IgD-negative memory B cell (primary cell): ENCODE data around the gene BCL7B. TPM values are rescaled to one million over a fixed set of nuclear protein-coding genes. Genes with fewer than 3 reads are reported as not detected.
A peak's percentile ranks its signal among the peaks of the same experiment; 100 is the strongest.
"Not testable (repeated sequence)": the region's sequence is repeated elsewhere in the genome, so short reads cannot be mapped to it uniquely, and the experiment has no call there.

Experiments used
- H3K27ac Mint-ChIP-seq, 3 donors: one replicate each; pipeline ENCODE4 v1.8.0; 2020 to 2022; ENCODE audit warnings: mild to moderate bottlenecking in 3 of 3, mixed read lengths in 3 of 3, moderate library complexity in 1 of 3
- H3K27me3 Mint-ChIP-seq: one replicate; pipeline ENCODE4 v1.8.0; 2021; ENCODE audit warnings: mixed read lengths
- H3K36me3 Mint-ChIP-seq: one replicate; pipeline ENCODE4 v1.8.0; 2020; ENCODE audit warnings: mild to moderate bottlenecking, mixed read lengths
- H3K4me1 Mint-ChIP-seq, 3 donors: one replicate each; pipeline ENCODE4 v1.8.0; 2020 to 2022; ENCODE audit warnings: mixed read lengths in 3 of 3, mild to moderate bottlenecking in 1 of 3
- H3K4me3 Mint-ChIP-seq, 4 donors: one replicate each; pipeline ENCODE4 v1.8.0; 2020 to 2022; ENCODE audit warnings: mild to moderate bottlenecking in 4 of 4, mixed read lengths in 4 of 4, moderate library complexity in 3 of 4
- H3K9me3 Mint-ChIP-seq, 3 donors: one replicate each; pipeline ENCODE4 v1.8.0; 2020 to 2021; ENCODE audit warnings: mixed read lengths in 3 of 3, mild to moderate bottlenecking in 1 of 3
- polyA plus RNA-seq: library from polyadenylated mRNA; unstranded; fragments of 300-500 nt; fragmentation: Illumina TruSeq; gene quantifications from one replicate; pipeline ENCODE4 v1.2.3, GENCODE V29; 2021

Gene BCL7B
- polyA plus RNA-seq, 1 donor from 2014 or later = 78.5 TPM

DNA sequence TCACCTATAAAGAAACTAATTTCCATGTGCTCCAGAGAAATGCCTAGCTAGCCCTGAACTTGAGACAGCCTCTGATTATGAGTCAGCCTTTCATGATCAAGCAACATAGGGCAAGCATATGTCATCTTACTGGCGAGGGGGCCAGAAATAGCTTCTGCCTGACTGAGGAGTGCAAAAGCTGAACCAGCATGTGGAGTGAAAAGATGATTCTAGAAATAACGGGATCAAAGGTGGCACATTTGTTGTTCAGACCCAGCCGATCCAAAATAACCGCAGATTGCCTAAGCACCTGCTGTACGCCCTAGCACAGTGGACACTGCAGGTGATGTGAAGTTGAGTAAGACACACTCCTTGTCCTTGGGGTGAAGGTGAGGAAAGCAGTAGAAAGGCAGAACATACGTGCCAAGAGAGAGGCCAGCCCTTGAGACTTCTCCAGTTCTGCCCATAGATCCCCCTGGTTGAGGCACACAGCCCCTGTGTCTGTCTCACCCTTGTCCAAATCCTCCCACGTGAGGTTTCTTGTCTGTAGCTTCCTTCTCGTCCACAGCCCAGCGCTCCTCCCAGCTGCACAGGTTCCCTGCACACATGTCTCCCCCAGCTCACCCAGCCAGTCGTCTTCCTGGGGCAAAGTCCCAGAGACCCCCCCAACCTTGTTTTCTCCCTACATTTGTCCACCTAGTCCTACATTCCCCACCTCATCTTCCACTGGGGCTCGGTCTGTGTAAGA is 2.8 kb upstream of the BCL7B start:
- Mint-ChIP-seq H3K4me1 (peaks cover 14 to 24% (median 15%) of the 10 kb centered on the region in 3 donors), H3K36me3 (no peaks in the 10 kb centered on the region), H3K9me3 (no peaks in the 10 kb centered on the region), H3K27me3 (peaks cover 2% of the 10 kb centered on the region), H3K27ac (peak overlapping the region in 2 of 3 donors; percentile 64 to 69), H3K4me3 (peak overlapping the region in 2 of 4 donors; percentile 51 to 63)

DNA sequence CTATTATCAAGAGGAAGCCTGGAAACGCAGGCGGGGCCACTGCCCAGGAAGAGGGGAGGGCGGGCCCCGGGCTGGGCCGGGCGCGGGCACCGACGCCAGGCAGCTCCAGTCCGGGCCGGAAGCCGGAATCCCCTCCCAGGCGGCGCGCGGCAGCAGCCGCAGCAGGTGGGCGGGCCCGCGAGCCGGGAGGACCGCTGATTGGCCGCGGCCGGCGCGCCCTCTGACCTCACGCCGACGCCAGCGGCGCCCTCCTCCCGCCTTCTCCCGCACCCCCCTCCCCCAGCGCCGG is 438 bp downstream of the BCL7B start:
- Mint-ChIP-seq H3K9me3 (no peaks in the 10 kb centered on the region), H3K4me3 (peak overlapping the region; percentile 86 to 94 (median 92)), H3K27ac (peak overlapping the region; percentile 84 to 96 (median 90)), H3K4me1 (peaks cover 17 to 30% (median 19%) of the 10 kb centered on the region in 3 donors), H3K27me3 (peaks cover 2% of the 10 kb centered on the region), H3K36me3 (peaks cover 2% of the 10 kb centered on the region)

- peak overlapping the region; percentile 86 to 94 (median 92) for H3K4me3 Mint-ChIP-seq
- peaks cover 17 to 29% (median 19%) of the 10 kb centered on the region in 3 donors for H3K4me1 Mint-ChIP-seq
- H3K27ac Mint-ChIP-seq = peak overlapping the region; percentile 76 to 90 (median 84)
- H3K36me3 Mint-ChIP-seq = peaks cover 2% of the 10 kb centered on the region
- H3K9me3 Mint-ChIP-seq = no peaks in the 10 kb centered on the region
- H3K27me3 Mint-ChIP-seq = peaks cover 2% of the 10 kb centered on the region
Observed at GRCh38 chr7:73556208-73557107, 1.0 kb downstream of the BCL7B start.

GRCh38 chr7:73555411-73555982 is 2.0 kb downstream of the BCL7B start:
- peaks cover 2% of the 10 kb centered on the region for H3K27me3 Mint-ChIP-seq

GRCh38 chr7:73550093-73550492 is 7.4 kb downstream of the BCL7B start:
- not testable (repeated sequence) for H3K9me3 Mint-ChIP-seq, H3K36me3 Mint-ChIP-seq, H3K27me3 Mint-ChIP-seq, H3K27ac Mint-ChIP-seq, H3K4me3 Mint-ChIP-seq
- H3K4me1 Mint-ChIP-seq = peaks cover 4 to 18% (median 11%) of the 10 kb centered on the region in 3 donors

More at GRCh38 chr7:73555411-73555982, 2.0 kb downstream of the BCL7B start:
- no peaks in the 10 kb centered on the region for H3K9me3 Mint-ChIP-seq
- H3K4me1 Mint-ChIP-seq = peaks cover 17 to 28% (median 19%) of the 10 kb centered on the region in 3 donors
- peak overlapping the region; percentile 86 to 94 (median 92) for H3K4me3 Mint-ChIP-seq
- peak overlapping the region; percentile 18 to 88 (median 84) for H3K27ac Mint-ChIP-seq
- peaks cover 2% of the 10 kb centered on the region for H3K36me3 Mint-ChIP-seq

DNA sequence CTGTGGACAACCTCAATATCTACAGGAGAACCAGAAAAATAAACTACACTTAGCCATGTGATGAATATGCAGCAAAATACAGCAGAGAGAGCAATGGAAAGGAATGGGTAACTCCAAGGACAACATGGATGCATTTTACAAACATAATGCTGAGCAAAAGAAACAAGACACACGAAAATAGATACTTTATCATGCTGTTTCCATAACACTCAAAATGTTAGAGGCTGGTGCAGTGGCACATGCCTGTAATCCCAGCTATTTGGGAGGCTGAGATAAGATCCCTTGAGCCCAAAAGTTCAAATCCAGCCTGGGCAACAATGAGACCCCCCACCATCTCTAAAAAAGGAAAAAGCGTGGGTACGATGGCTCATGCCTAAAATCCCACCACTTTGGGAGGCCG is 8.3 kb downstream of the BCL7B start:
- no peak overlapping the region for H3K4me3 Mint-ChIP-seq
- H3K27me3 Mint-ChIP-seq = no peaks in the 10 kb centered on the region
- H3K4me1 Mint-ChIP-seq = peaks cover 4 to 15% (median 11%) of the 10 kb centered on the region in 3 donors
- H3K9me3 Mint-ChIP-seq = no peaks in the 10 kb centered on the region
- H3K36me3 Mint-ChIP-seq = peaks cover 2% of the 10 kb centered on the region
- no peak overlapping the region for H3K27ac Mint-ChIP-seq

- no peaks in the 10 kb centered on the region for H3K9me3 Mint-ChIP-seq
- H3K4me1 Mint-ChIP-seq = peaks cover 4 to 16% (median 11%) of the 10 kb centered on the region in 3 donors
- no peak overlapping the region for H3K4me3 Mint-ChIP-seq
- H3K27me3 Mint-ChIP-seq = no peaks in the 10 kb centered on the region
- no peaks in the 10 kb centered on the region for H3K36me3 Mint-ChIP-seq
- peak overlapping the region in 1 of 3 donors; percentile 86 for H3K27ac Mint-ChIP-seq
Observed at GRCh38 chr7:73547841-73548240, 9.6 kb downstream of the BCL7B start.

DNA sequence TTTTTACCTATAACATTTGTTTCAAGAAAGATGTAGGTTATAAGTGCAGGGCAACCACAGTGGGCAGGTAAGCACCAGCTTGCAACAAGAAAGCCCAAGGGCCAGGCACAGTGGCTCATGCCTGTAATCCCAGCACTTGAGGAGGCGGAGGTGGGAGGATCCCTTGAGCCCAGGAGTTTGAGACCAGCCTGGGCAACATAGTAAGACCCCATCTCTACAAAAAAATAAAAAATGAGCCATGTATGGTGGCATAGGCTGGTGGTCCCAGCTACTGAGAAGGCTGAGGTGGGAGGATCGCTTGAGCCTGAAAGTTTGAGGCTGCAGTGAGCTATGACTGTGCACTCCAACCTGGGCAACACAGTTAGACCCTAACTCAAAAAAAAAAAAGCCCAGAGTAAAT is 12.8 kb downstream of the BCL7B start:
- peaks cover 2% of the 10 kb centered on the region for H3K36me3 Mint-ChIP-seq
- H3K27me3 Mint-ChIP-seq = no peaks in the 10 kb centered on the region
- H3K4me1 Mint-ChIP-seq = peaks cover 4 to 14% (median 10%) of the 10 kb centered on the region in 3 donors
- H3K27ac Mint-ChIP-seq = no peak overlapping the region
- H3K9me3 Mint-ChIP-seq = no peaks in the 10 kb centered on the region
- no peak overlapping the region for H3K4me3 Mint-ChIP-seq

DNA sequence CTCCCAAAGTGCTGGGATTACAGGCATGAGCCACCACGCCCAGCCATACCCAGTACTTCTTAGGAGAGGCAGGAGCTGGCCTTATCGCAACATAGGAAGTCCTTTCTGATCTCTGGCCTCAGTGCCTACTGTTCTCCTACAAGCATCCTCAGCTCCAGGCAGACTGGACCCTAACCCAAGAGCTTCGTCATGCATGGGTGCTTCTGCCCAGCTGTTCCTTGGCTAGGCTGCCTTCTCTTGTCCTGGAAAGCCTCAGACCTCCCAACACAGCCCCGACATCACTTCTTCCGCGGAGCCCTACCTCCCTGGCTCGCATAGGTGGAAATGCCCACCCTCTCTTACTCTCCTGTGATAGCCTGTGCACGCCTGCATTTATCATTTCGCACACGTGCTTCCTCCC is 15.8 kb downstream of the BCL7B start:
- Mint-ChIP-seq H3K4me3 (peak overlapping the region in 1 of 4 donors; percentile 67), H3K27ac (no peak overlapping the region), H3K27me3 (no peaks in the 10 kb centered on the region)

DNA sequence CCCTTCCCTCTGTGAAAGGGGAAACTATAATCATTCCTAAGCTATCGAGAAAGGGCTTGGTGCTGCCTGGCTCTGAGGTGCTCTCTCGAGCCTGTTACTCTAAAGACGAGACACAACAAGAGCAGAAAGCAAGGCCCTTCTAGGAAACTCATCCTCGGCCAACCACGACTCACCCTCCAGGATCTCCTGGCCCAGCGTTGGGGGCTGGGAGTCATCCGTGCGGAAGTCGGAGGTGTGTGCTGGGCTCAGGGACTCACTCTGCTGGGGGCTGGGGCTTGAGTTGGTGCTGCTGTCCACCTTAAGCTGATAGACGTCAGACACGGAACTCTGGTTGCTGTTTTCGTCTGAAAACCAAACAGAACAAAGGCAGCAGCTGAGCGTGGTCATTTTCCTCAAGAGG is 17.8 kb downstream of the BCL7B start:
- Mint-ChIP-seq H3K9me3 (no peaks in the 10 kb centered on the region), H3K4me1 (peaks cover 0 to 6% (median 3%) of the 10 kb centered on the region in 3 donors), H3K27me3 (no peaks in the 10 kb centered on the region), H3K36me3 (peaks cover 4% of the 10 kb centered on the region), H3K4me3 (no peak overlapping the region), H3K27ac (no peak overlapping the region)

More for the DNA sequence above, 15.8 kb downstream of the BCL7B start:
- H3K36me3 Mint-ChIP-seq = peaks cover 3% of the 10 kb centered on the region
- H3K9me3 Mint-ChIP-seq = no peaks in the 10 kb centered on the region
- peaks cover 0 to 7% (median 6%) of the 10 kb centered on the region in 3 donors for H3K4me1 Mint-ChIP-seq

DNA sequence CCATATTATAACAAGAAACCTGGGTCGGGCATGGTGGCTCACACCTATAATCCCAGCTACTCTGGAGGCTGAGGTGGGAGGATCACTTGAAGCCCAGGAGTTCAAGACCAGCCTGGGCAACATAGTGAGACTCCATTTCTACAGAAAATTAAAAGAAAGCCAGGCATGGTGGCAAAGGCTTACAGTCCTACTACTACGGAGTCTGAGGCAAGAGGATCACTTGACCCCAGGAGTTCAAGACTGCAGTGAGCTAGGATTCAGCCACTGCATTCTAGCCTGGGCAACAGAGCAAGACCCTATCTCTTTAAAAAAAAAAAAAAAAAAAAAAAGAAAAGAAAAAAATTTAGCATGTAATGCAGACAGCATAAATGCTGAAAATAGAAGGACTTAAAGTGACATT is 19.0 kb downstream of the BCL7B start:
- H3K9me3 Mint-ChIP-seq, H3K36me3 Mint-ChIP-seq, H3K27me3 Mint-ChIP-seq, H3K4me3 Mint-ChIP-seq, H3K27ac Mint-ChIP-seq, H3K4me1 Mint-ChIP-seq: not testable (repeated sequence)

DNA sequence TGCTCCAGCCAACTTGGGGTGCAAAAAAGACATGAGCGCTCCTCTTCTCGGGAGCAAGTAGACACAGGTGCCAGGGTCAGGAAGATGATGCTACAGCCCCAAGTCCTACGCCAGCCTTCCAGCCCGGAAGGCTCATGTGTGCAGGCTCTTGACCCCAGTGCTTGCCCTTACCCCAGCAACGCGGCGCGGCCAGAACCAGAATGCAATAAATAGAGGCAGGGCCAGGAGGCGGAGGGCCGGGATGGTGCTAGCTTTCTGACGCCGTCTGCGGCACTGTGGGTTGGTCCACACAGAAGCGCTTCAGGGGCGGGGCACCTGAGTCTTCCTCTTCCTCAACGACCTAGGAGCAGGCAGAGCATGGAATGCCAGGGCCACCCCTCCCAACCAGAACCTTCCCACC is 20.4 kb downstream of the BCL7B start:
- Mint-ChIP-seq H3K27me3 (no peaks in the 10 kb centered on the region), H3K27ac (no peak overlapping the region), H3K36me3 (peaks cover 4% of the 10 kb centered on the region), H3K4me3 (no peak overlapping the region), H3K4me1 (peaks cover 0 to 3% (median 0%) of the 10 kb centered on the region in 3 donors), H3K9me3 (no peaks in the 10 kb centered on the region)

- Mint-ChIP-seq H3K4me3 (no peak overlapping the region), H3K36me3 (peaks cover 2% of the 10 kb centered on the region), H3K27me3 (no peaks in the 10 kb centered on the region), H3K9me3 (no peaks in the 10 kb centered on the region), H3K4me1 (peaks cover 0 to 2% (median 0%) of the 10 kb centered on the region in 3 donors), H3K27ac (peak overlapping the region in 2 of 3 donors; percentile 23 to 74)
Observed at GRCh38 chr7:73536479-73536878, 21.0 kb downstream of the BCL7B start.

DNA sequence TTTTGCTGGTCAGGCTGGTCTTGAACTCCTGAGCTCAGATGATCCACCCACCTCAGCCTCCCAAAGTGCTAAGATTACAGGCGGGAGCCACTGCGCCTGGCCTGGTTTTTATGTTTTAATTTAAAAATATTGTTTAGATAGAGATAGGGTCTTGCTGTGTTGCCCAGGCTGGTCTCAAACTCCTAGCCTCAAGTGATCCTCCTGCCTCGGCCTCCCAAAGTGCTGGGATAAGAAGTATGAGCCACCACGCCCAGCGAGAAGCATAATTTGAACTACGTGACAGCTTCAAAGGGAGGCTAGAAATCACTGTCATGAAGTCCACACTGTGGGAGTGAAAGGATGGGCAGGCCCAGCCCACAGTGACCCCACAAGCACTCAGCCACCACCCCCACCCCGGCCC is 21.6 kb downstream of the BCL7B start:
- H3K4me1 Mint-ChIP-seq, H3K4me3 Mint-ChIP-seq, H3K36me3 Mint-ChIP-seq, H3K27me3 Mint-ChIP-seq, H3K9me3 Mint-ChIP-seq: not testable (repeated sequence)
- H3K27ac Mint-ChIP-seq = peak overlapping the region in 1 of 3 donors; percentile 74

- Mint-ChIP-seq H3K9me3 (no peaks in the 10 kb centered on the region), H3K27me3 (no peaks in the 10 kb centered on the region), H3K27ac (no peak overlapping the region), H3K36me3 (peaks cover 2% of the 10 kb centered on the region), H3K4me3 (no peak overlapping the region), H3K4me1 (peaks cover 0 to 2% (median 0%) of the 10 kb centered on the region in 3 donors)
Observed at GRCh38 chr7:73533742-73534141, 23.7 kb downstream of the BCL7B start.
